K562 (cell line): Measurements from ENCODE around the gene CT45A10. TPM values are rescaled to one million over a fixed set of nuclear protein-coding genes. Genes with fewer than 3 reads are reported as not detected.

Experiments
- BHLHE40 ChIP-seq: IDR thresholded peaks from 2 replicates; pipeline ENCODE4 v1.6.1; 2011; ENCODE audit warnings: low read length, improper control_type of control experiment
- FOXM1 ChIP-seq, 2 experiments: fragments of 450-650 bp in 1 of 2; sonication (generic) in 1 of 2; formaldehyde crosslinking in 1 of 2; IDR thresholded peaks; 2 replicates each; pipeline versions ENCODE4 v1.6.1 to v1.9.0; 2017 to 2022; ENCODE audit warnings: low read depth in 2 of 2, mild to moderate bottlenecking in 2 of 2, missing genetic modification reagents in 1 of 2, moderate library complexity in 1 of 2
- HNRNPK ChIP-seq: fragments of 200-400 bp; formaldehyde crosslinking; IDR thresholded peaks from one replicate; pipeline ENCODE4 v1.6.1; 2018; ENCODE audit warnings: mild to moderate bottlenecking, low read depth, low read length; ENCODE audit not compliant: poor library complexity, severe bottlenecking
- KLF13 ChIP-seq: fragments of 450-650 bp; IDR thresholded peaks from 2 replicates; pipeline ENCODE4 v1.6.1; 2016; ENCODE audit warnings: missing genetic modification characterization, low read depth, mild to moderate bottlenecking, missing compliant biosample characterization, moderate library complexity, borderline replicate concordance
- PHB2 ChIP-seq: fragments of 450-650 bp; IDR thresholded peaks from 2 replicates; pipeline ENCODE4 v1.6.1; 2017; ENCODE audit warnings: low read depth
- TBP ChIP-seq: optimal IDR thresholded peaks from 2 replicates; pipeline ENCODE3; 2011; ENCODE audit warnings: low read depth, low read length, improper control_type of control experiment
- TRIM24 ChIP-seq, 2 experiments: fragments of 450-650 bp; IDR thresholded peaks; 2 replicates each; pipeline ENCODE4 v1.6.1; 2016
- ZEB2 ChIP-seq: fragments of 450-650 bp; IDR thresholded peaks from 2 replicates; pipeline ENCODE4 v1.6.1; 2016
- ZNF311 ChIP-seq: fragments of 250-450 bp; sonication (Bioruptor Pico); IDR thresholded peaks from 2 replicates; pipeline ENCODE4 v1.4.0; 2020; ENCODE audit warnings: mild to moderate bottlenecking, moderate library complexity
- ZNF41 ChIP-seq: fragments of 250-450 bp; sonication (Bioruptor Pico); conservative IDR thresholded peaks from 2 replicates; pipeline ENCODE4 v1.4.0; 2020; ENCODE audit warnings: mild to moderate bottlenecking
- polyA plus RNA-seq, 8 experiments: library from polyadenylated mRNA; depleted of rRNA in 4 of 8; stranded (reverse) in 5 of 8; unstranded in 3 of 8; fragments of >200 nt; fragmentation: Nextera tagmentation in 2 of 8; fragmentation: Illumina TruSeq in 1 of 8; extraction: Ambion mirVana in 2 of 8; extraction: Trizol in 1 of 8; gene quantifications; 2 replicates each; pipeline versions ENCODE4 v1.2.1 to v1.2.3, GENCODE V29; 2011 to 2014; ENCODE audit warnings: inconsistent platforms in 1 of 8, missing spikeins in 1 of 8
- total RNA-seq, 7 experiments: library from RNA; depleted of rRNA in 6 of 7; stranded (reverse); fragments of >200 nt in 6 of 7; fragmentation: Illumina TruSeq in 2 of 7; extraction: Trizol in 2 of 7; gene quantifications; 2 replicates each; pipeline versions ENCODE4 v1.2.1 to v1.2.3, GENCODE V29; 2011 to 2021; ENCODE audit warnings: low replicate concordance in 1 of 7
- TF ChIP-seq, protein P1 (sequence below): fragments of 250-450 bp; sonication (Bioruptor Pico); IDR thresholded peaks from 2 replicates; pipeline ENCODE4 v1.4.0; 2020
- TF ChIP-seq, protein P2 (sequence below): fragments of 250-450 bp; sonication (Bioruptor Pico); IDR thresholded peaks from 2 replicates; pipeline ENCODE4 v1.5.0; 2021; ENCODE audit warnings: mild to moderate bottlenecking, borderline replicate concordance
- TF ChIP-seq, protein P3 (sequence below), 2 experiments: IDR thresholded peaks; 2 replicates each; pipeline ENCODE4 v1.6.1; 2012; ENCODE audit warnings: improper control_type of control experiment in 2 of 2, low read depth in 2 of 2, low read length in 2 of 2, borderline replicate concordance in 1 of 2
- TF ChIP-seq, protein P4 (sequence below): sonication (generic); formaldehyde crosslinking; IDR thresholded peaks from 2 replicates; pipeline ENCODE4 v1.8.0; 2022; ENCODE audit warnings: missing genetic modification reagents, mild to moderate bottlenecking, borderline replicate concordance
- TF ChIP-seq, protein P5 (sequence below): fragments of 250-450 bp; sonication (Bioruptor Pico); IDR thresholded peaks from 2 replicates; pipeline ENCODE4 v1.5.0; 2020; ENCODE audit warnings: mild to moderate bottlenecking, borderline replicate concordance

CT45A10 gene
- total and polyA plus RNA-seq, 9 of the 15 experiments (the other 6 are each of a cell fraction or from before 2014, with no cell fraction given), result 78.1 to 175 (median 102) TPM

DNA sequence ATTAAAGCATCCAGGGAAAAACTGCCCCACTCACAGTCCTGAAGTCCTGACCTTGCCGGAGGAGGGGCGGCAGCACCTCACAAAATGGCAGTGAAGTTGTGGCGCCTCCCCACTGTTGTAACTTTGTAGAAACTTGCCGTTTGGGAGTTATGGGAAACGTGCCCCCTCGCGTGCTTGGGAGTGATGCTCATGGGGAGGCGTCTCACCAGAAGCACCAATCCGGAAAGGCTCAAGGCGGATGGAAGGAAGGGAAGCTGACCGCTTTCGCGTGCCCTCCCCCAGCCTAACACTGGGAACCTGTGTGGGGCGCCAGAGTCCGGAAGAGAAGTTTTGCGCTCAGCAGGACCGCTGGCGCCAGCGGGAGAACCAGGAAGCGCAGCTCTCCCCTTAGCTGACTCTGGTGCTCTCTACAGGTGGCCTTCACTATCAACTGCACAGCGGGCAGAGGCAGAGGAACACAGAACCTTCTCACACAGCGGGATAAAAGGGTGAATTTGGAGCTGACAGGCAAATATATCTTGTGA lies at the start of gene CT45A10, which contains the start of gene SAGE1 (continued):
- TF ChIP-seq BHLHE40 (peak; percentile 98), ZNF41 (no peak), TBP (peak; percentile 74), FOXM1 (IDR thresholded peaks at IDR 0.05; ENCODE audit: low read depth) (no peak), FOXM1 (CRISPR knock-in tag; IDR thresholded peaks at IDR 0.05; ENCODE audit: low read depth) (no peak), PHB2 (no peak), ZEB2 (peak; percentile 50; the same call in 1 of the 2 replicates), HNRNPK (no peak), KLF13 (tag) (no peak), ZNF311 (CRISPR knock-in tag) (no peak), TRIM24 (IDR thresholded peaks at IDR 0.05) (peak; percentile 11 to 63; a peak in 1 of 4 replicates)
- TF ChIP-seq, protein P1, sequence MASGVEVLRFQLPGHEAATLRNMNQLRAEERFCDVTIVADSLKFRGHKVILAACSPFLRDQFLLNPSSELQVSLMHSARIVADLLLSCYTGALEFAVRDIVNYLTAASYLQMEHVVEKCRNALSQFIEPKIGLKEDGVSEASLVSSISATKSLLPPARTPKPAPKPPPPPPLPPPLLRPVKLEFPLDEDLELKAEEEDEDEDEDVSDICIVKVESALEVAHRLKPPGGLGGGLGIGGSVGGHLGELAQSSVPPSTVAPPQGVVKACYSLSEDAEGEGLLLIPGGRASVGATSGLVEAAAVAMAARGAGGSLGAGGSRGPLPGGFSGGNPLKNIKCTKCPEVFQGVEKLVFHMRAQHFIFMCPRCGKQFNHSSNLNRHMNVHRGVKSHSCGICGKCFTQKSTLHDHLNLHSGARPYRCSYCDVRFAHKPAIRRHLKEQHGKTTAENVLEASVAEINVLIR (CRISPR knock-in tag), result no peak
- TF ChIP-seq, protein P2, sequence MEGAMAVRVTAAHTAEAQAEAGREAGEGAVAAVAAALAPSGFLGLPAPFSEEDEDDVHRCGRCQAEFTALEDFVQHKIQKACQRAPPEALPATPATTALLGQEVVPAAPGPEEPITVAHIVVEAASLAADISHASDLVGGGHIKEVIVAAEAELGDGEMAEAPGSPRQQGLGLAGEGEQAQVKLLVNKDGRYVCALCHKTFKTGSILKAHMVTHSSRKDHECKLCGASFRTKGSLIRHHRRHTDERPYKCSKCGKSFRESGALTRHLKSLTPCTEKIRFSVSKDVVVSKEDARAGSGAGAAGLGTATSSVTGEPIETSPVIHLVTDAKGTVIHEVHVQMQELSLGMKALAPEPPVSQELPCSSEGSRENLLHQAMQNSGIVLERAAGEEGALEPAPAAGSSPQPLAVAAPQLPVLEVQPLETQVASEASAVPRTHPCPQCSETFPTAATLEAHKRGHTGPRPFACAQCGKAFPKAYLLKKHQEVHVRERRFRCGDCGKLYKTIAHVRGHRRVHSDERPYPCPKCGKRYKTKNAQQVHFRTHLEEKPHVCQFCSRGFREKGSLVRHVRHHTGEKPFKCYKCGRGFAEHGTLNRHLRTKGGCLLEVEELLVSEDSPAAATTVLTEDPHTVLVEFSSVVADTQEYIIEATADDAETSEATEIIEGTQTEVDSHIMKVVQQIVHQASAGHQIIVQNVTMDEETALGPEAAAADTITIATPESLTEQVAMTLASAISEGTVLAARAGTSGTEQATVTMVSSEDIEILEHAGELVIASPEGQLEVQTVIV (CRISPR knock-in tag), result no peak
- TF ChIP-seq, protein P3, sequence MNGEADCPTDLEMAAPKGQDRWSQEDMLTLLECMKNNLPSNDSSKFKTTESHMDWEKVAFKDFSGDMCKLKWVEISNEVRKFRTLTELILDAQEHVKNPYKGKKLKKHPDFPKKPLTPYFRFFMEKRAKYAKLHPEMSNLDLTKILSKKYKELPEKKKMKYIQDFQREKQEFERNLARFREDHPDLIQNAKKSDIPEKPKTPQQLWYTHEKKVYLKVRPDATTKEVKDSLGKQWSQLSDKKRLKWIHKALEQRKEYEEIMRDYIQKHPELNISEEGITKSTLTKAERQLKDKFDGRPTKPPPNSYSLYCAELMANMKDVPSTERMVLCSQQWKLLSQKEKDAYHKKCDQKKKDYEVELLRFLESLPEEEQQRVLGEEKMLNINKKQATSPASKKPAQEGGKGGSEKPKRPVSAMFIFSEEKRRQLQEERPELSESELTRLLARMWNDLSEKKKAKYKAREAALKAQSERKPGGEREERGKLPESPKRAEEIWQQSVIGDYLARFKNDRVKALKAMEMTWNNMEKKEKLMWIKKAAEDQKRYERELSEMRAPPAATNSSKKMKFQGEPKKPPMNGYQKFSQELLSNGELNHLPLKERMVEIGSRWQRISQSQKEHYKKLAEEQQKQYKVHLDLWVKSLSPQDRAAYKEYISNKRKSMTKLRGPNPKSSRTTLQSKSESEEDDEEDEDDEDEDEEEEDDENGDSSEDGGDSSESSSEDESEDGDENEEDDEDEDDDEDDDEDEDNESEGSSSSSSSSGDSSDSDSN (IDR thresholded peaks at IDR 0.05; ENCODE audit: borderline replicate concordance in 1 of 2, low read depth in 2 of 2, low read length in 2 of 2), result peak; percentile 67 to 75; a peak in 2 of 4 replicates
- TF ChIP-seq, protein P4, sequence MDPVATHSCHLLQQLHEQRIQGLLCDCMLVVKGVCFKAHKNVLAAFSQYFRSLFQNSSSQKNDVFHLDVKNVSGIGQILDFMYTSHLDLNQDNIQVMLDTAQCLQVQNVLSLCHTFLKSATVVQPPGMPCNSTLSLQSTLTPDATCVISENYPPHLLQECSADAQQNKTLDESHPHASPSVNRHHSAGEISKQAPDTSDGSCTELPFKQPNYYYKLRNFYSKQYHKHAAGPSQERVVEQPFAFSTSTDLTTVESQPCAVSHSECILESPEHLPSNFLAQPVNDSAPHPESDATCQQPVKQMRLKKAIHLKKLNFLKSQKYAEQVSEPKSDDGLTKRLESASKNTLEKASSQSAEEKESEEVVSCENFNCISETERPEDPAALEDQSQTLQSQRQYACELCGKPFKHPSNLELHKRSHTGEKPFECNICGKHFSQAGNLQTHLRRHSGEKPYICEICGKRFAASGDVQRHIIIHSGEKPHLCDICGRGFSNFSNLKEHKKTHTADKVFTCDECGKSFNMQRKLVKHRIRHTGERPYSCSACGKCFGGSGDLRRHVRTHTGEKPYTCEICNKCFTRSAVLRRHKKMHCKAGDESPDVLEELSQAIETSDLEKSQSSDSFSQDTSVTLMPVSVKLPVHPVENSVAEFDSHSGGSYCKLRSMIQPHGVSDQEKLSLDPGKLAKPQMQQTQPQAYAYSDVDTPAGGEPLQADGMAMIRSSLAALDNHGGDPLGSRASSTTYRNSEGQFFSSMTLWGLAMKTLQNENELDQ (CRISPR knock-in tag), result no peak
- TF ChIP-seq, protein P5, sequence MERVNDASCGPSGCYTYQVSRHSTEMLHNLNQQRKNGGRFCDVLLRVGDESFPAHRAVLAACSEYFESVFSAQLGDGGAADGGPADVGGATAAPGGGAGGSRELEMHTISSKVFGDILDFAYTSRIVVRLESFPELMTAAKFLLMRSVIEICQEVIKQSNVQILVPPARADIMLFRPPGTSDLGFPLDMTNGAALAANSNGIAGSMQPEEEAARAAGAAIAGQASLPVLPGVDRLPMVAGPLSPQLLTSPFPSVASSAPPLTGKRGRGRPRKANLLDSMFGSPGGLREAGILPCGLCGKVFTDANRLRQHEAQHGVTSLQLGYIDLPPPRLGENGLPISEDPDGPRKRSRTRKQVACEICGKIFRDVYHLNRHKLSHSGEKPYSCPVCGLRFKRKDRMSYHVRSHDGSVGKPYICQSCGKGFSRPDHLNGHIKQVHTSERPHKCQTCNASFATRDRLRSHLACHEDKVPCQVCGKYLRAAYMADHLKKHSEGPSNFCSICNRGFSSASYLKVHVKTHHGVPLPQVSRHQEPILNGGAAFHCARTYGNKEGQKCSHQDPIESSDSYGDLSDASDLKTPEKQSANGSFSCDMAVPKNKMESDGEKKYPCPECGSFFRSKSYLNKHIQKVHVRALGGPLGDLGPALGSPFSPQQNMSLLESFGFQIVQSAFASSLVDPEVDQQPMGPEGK (CRISPR knock-in tag), result no peak
